ENCODE data around the gene PDE4B.

DNA sequence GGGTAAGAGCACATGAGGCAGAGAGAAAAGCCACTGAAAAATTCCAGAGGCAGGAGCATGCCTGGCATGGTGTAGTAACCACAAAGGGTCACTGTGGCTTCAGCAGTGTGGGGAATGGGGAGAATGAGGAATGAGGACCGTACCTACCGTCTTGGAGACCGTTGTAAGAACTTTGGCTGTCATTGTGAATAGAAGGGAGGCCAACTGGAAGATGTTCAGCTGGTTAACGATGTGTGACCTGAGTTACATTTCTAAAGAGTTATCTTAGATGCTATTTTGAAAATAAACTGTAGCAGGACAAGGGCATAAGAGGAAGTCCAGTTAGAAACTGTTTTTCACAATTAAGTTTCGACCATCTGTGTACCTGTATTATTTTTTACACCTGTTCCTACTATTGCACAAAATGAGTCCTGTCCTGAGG is 375.8 kb downstream of the PDE4B start:
- TF ChIP-seq, protein P1, sequence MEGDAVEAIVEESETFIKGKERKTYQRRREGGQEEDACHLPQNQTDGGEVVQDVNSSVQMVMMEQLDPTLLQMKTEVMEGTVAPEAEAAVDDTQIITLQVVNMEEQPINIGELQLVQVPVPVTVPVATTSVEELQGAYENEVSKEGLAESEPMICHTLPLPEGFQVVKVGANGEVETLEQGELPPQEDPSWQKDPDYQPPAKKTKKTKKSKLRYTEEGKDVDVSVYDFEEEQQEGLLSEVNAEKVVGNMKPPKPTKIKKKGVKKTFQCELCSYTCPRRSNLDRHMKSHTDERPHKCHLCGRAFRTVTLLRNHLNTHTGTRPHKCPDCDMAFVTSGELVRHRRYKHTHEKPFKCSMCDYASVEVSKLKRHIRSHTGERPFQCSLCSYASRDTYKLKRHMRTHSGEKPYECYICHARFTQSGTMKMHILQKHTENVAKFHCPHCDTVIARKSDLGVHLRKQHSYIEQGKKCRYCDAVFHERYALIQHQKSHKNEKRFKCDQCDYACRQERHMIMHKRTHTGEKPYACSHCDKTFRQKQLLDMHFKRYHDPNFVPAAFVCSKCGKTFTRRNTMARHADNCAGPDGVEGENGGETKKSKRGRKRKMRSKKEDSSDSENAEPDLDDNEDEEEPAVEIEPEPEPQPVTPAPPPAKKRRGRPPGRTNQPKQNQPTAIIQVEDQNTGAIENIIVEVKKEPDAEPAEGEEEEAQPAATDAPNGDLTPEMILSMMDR (IDR thresholded peaks at IDR 0.05): no peak
- no peak for TF ChIP-seq POLR2A (IDR thresholded peaks at IDR 0.05)

Data from esophagus squamous epithelium (tissue), 4 donors.